H1 (cell line): ENCODE measurements around the gene PARP14. TPM values are rescaled to one million over a fixed set of nuclear protein-coding genes. Genes with fewer than 3 reads are reported as not detected.

Experiments used
- CTCF ChIA-PET: fragments of 300-600 bp; sonication (Branson Sonifier 250); formaldehyde crosslinking; loops from one replicate; lab custom pipeline; 2021; ENCODE audit not compliant: partially characterized antibody; lab: Charles Lee
- POLR2A ChIA-PET: fragments of 300-600 bp; sonication (Branson Sonifier 250); formaldehyde crosslinking; loops from one replicate; lab custom pipeline; 2021; ENCODE audit warnings: inconsistent platforms; ENCODE audit not compliant: partially characterized antibody; lab: Charles Lee
- DNase-seq, 2 experiments: peaks; one replicate each; pipeline versions ENCODE4 v3.0.0 to v3.0.0-alpha.2; 2010 to 2022; ENCODE audit warnings: low spot score in 2 of 2, low read depth in 1 of 2, mixed read lengths in 1 of 2
- FAIRE-seq: peaks from 2 replicates; lab custom pipeline; 2011; peaks lifted over from hg19 to GRCh38; lab: Jason Lieb, UNC
- H2AFZ ChIP-seq: 2 replicates; pipeline ENCODE4 v1.8.1; 2012; ENCODE audit warnings: low read length, inconsistent platforms
- H2AK5ac ChIP-seq: 2 replicates; pipeline ENCODE4 v1.6.1; 2013; ENCODE audit warnings: low read depth, low read length
- H2BK120ac ChIP-seq: replicated peaks from 2 replicates; pipeline ENCODE3; 2013; ENCODE audit warnings: low read depth, low read length, inconsistent platforms
- H2BK12ac ChIP-seq: 2 replicates; pipeline ENCODE4 v1.6.1; 2013; ENCODE audit warnings: low read depth, low read length
- H2BK15ac ChIP-seq: 2 replicates; pipeline ENCODE4 v1.6.1; 2013; ENCODE audit warnings: low read length
- H2BK20ac ChIP-seq: 2 replicates; pipeline ENCODE4 v1.6.1; 2013; ENCODE audit warnings: low read length
- H2BK5ac ChIP-seq: 2 replicates; pipeline ENCODE4 v1.6.1; 2013; ENCODE audit warnings: low read depth, low read length
- H3K14ac ChIP-seq: 2 replicates; pipeline ENCODE4 v1.6.1; 2013; ENCODE audit warnings: inconsistent platforms; ENCODE audit not compliant: insufficient read length
- H3K18ac ChIP-seq: 2 replicates; pipeline ENCODE4 v1.6.1; 2013; ENCODE audit warnings: low read length; ENCODE audit errors: extremely low read depth
- H3K23ac ChIP-seq: 2 replicates; pipeline ENCODE4 v1.6.1; 2013; ENCODE audit warnings: inconsistent platforms; ENCODE audit not compliant: insufficient read length
- H3K23me2 ChIP-seq: 2 replicates; pipeline ENCODE4 v1.6.1; 2013; ENCODE audit warnings: low read depth, low read length
- H3K27ac ChIP-seq: 2 replicates; pipeline ENCODE4 v1.6.1; 2011; ENCODE audit warnings: low read depth, low read length, inconsistent platforms
- H3K27me3 ChIP-seq, 4 experiments: replicated peaks in 1 of 4; 1 replicate in 1 of 4; 2 replicates in 3 of 4; pipeline versions ENCODE4 v1.6.1 to v1.8.1; 2011 to 2013; ENCODE audit warnings: low read length in 3 of 4, mild to moderate bottlenecking in 3 of 4, inconsistent platforms in 2 of 4, mixed read lengths in 2 of 4, moderate library complexity in 1 of 4; ENCODE audit not compliant: control insufficient read depth in 3 of 4, insufficient read depth in 3 of 4; ENCODE audit errors: extremely low read depth in 1 of 4
- H3K36me3 ChIP-seq, 4 experiments: 2 replicates each; pipeline versions ENCODE4 v1.6.1 to v1.8.1; 2011 to 2013; ENCODE audit warnings: mild to moderate bottlenecking in 4 of 4, low read length in 3 of 4, moderate library complexity in 2 of 4, control low read depth in 1 of 4, inconsistent platforms in 1 of 4; ENCODE audit not compliant: insufficient read depth in 4 of 4, control insufficient read depth in 2 of 4
- H3K4ac ChIP-seq: replicated peaks from 2 replicates; pipeline ENCODE3; 2013; ENCODE audit warnings: low read length, low read depth, mixed read lengths, inconsistent platforms; ENCODE audit not compliant: insufficient read length
- H3K4me1 ChIP-seq, 4 experiments: replicated peaks in 1 of 4; 1 replicate in 1 of 4; 2 replicates in 3 of 4; pipeline versions ENCODE4 v1.6.1 to v1.8.1; 2011 to 2013; ENCODE audit warnings: low read length in 3 of 4, inconsistent platforms in 2 of 4, mixed read lengths in 1 of 4; ENCODE audit not compliant: insufficient read depth in 4 of 4, control insufficient read depth in 3 of 4
- H3K4me2 ChIP-seq, 2 experiments: 2 replicates each; pipeline versions ENCODE4 v1.6.1 to v1.8.1; 2011 to 2013; ENCODE audit warnings: low read depth in 2 of 2, low read length in 2 of 2, control low read depth in 1 of 2, inconsistent platforms in 1 of 2, mild to moderate bottlenecking in 1 of 2; ENCODE audit not compliant: insufficient read depth in 1 of 2
- H3K4me3 ChIP-seq, 4 experiments: fragments of 200-600, 300-600 bp in 1 of 4; sonication (generic), shearing (Covaris generic), sonication (Bioruptor Twin) in 1 of 4; 2 replicates each; pipeline versions ENCODE4 v1.5.1 to v1.8.1; 2011 to 2016; ENCODE audit warnings: low read length in 4 of 4, low read depth in 3 of 4, control low read depth in 2 of 4, inconsistent platforms in 2 of 4, mild to moderate bottlenecking in 2 of 4, mixed read lengths in 1 of 4, moderate library complexity in 1 of 4; ENCODE audit not compliant: insufficient read depth in 2 of 4; ENCODE audit errors: extremely low read depth in 1 of 4
- H3K56ac ChIP-seq: replicated peaks from 2 replicates; pipeline ENCODE3; 2013; ENCODE audit warnings: low read depth, mild to moderate bottlenecking, mixed read lengths, low read length, inconsistent platforms; ENCODE audit not compliant: insufficient read length
- H3K79me1 ChIP-seq: 2 replicates; pipeline ENCODE4 v1.6.1; 2013; ENCODE audit warnings: low read depth, low read length, control low read depth
- H3K79me2 ChIP-seq, 2 experiments: 2 replicates each; pipeline versions ENCODE4 v1.6.1 to v1.8.1; 2012 to 2013; ENCODE audit warnings: low read length in 2 of 2, mild to moderate bottlenecking in 2 of 2, inconsistent platforms in 1 of 2; ENCODE audit not compliant: insufficient read depth in 2 of 2, control insufficient read depth in 1 of 2
- H3K9ac ChIP-seq, 4 experiments: replicated peaks in 1 of 4; 1 replicate in 1 of 4; 2 replicates in 3 of 4; pipeline versions ENCODE4 v1.6.1 to v1.8.1; 2011 to 2013; ENCODE audit warnings: low read depth in 3 of 4, low read length in 3 of 4, control low read depth in 2 of 4, mild to moderate bottlenecking in 2 of 4, moderate library complexity in 2 of 4, inconsistent platforms in 1 of 4; ENCODE audit errors: extremely low read depth in 1 of 4
- H3K9me3 ChIP-seq, 2 experiments: 2 replicates each; pipeline versions ENCODE4 v1.6.1 to v1.8.1; 2012 to 2013; ENCODE audit warnings: mild to moderate bottlenecking in 2 of 2, moderate library complexity in 2 of 2, control low read depth in 1 of 2, inconsistent platforms in 1 of 2, low read depth in 1 of 2, low read length in 1 of 2, mixed read lengths in 1 of 2; ENCODE audit not compliant: insufficient read depth in 2 of 2
- H4K20me1 ChIP-seq, 2 experiments: replicated peaks in 1 of 2; 2 replicates each; pipeline versions ENCODE3 to v1.8.1; 2011 to 2013; ENCODE audit warnings: inconsistent platforms in 2 of 2, low read length in 2 of 2, mild to moderate bottlenecking in 1 of 2; ENCODE audit not compliant: insufficient read depth in 2 of 2, control insufficient read depth in 1 of 2
- H4K5ac ChIP-seq: 2 replicates; pipeline ENCODE4 v1.6.1; 2013; ENCODE audit warnings: low read length, low read depth, mixed read lengths, inconsistent platforms; ENCODE audit not compliant: insufficient read length
- H4K8ac ChIP-seq: 2 replicates; pipeline ENCODE4 v1.8.0; 2013; ENCODE audit warnings: mild to moderate bottlenecking, moderate library complexity, low read length, inconsistent platforms; ENCODE audit not compliant: insufficient read depth; ENCODE audit errors: extremely low read depth
- H4K91ac ChIP-seq: replicated peaks from 2 replicates; pipeline ENCODE3; 2013; ENCODE audit warnings: low read length, mixed read lengths, inconsistent platforms; ENCODE audit not compliant: insufficient read length
- EZH2 ChIP-seq: fragments of 200-600 bp; sonication (generic); IDR thresholded peaks from 2 replicates; pipeline ENCODE4 v1.7.1; 2012; ENCODE audit warnings: low read depth, mild to moderate bottlenecking, moderate library complexity, low read length, inconsistent platforms; ENCODE audit not compliant: severe bottlenecking
- KDM5A ChIP-seq: fragments of 200-600 bp; IDR thresholded peaks from 2 replicates; pipeline ENCODE4 v1.7.1; 2012; ENCODE audit warnings: mild to moderate bottlenecking, low read length, inconsistent platforms, mixed read lengths
- PHF8 ChIP-seq: fragments of 200-600 bp; sonication (generic); conservative IDR thresholded peaks from 2 replicates; pipeline ENCODE4 v1.7.1; 2012; ENCODE audit warnings: low read depth, mild to moderate bottlenecking, inconsistent platforms, low read length, moderate library complexity
- POU5F1 ChIP-seq: IDR thresholded peaks from 2 replicates; pipeline ENCODE4 v1.6.1; 2011; ENCODE audit warnings: low read depth, mild to moderate bottlenecking, low read length, moderate library complexity
- RNF2 ChIP-seq: fragments of 200-900, 300-1000 bp; sonication (generic); IDR thresholded peaks from 2 replicates; pipeline ENCODE4 v1.7.1; 2016; ENCODE audit warnings: borderline replicate concordance, low read depth, mild to moderate bottlenecking, antibody characterized with exemption, low read length; ENCODE audit not compliant: poor library complexity, severe bottlenecking; ENCODE audit errors: missing control alignments
- SIN3A ChIP-seq, 2 experiments: IDR thresholded peaks in 1 of 2; conservative IDR thresholded peaks in 1 of 2; 2 replicates each; pipeline ENCODE4 v1.6.1; 2011 to 2012; ENCODE audit warnings: low read length in 2 of 2, improper control_type of control experiment in 1 of 2, low read depth in 1 of 2, mild to moderate bottlenecking in 1 of 2
- SP4 ChIP-seq: IDR thresholded peaks from 2 replicates; pipeline ENCODE4 v1.6.1; 2012; ENCODE audit warnings: low read length, inconsistent platforms
- TBP ChIP-seq: IDR thresholded peaks from 2 replicates; pipeline ENCODE4 v1.6.1; 2011; ENCODE audit warnings: low read depth, low read length, improper control_type of control experiment
- TCF12 ChIP-seq: IDR thresholded peaks from 2 replicates; pipeline ENCODE4 v1.6.1; 2011; ENCODE audit warnings: low read depth, mild to moderate bottlenecking, low read length
- WGBS, 2 experiments: shearing (Covaris generic) in 1 of 2; methylation state at CpG; one replicate each; pipeline versions ENCODE4 v1.1.6 to v1.1.7; 2013 to 2015; ENCODE audit warnings: low lambda C conversion rate in 2 of 2, mixed read lengths in 2 of 2, inconsistent platforms in 1 of 2, low coverage in 1 of 2, missing lambda C conversion rate in 1 of 2; ENCODE audit not compliant: insufficient replicate concordance in 2 of 2, insufficient coverage in 1 of 2, insufficient read length in 1 of 2; ENCODE audit errors: extremely low coverage in 1 of 2, missing lambda C conversion rate in 1 of 2; 5-methylcytosine and 5-hydroxymethylcytosine counted together
- polyA plus RNA-seq, 7 experiments: library from polyadenylated mRNA; depleted of rRNA in 3 of 7; stranded (reverse) in 5 of 7; unstranded in 2 of 7; fragments of >200 nt in 5 of 7; fragments of 200-250 nt in 2 of 7; gene quantifications; 1 replicate in 5 of 7; 2 replicates in 1 of 7; 4 replicates in 1 of 7; pipeline versions ENCODE4 v1.2.1 to v1.2.3, GENCODE V29; 2011 to 2013; ENCODE audit warnings: missing spikeins in 2 of 7, mixed read lengths in 2 of 7
- total RNA-seq: library from RNA; stranded (reverse); fragmentation: NEBNext Ultra II Directional; extraction: Animal tissue kit (Norgen Biotek cat#: 25700); gene quantifications from 2 replicates; pipeline ENCODE4 v1.2.1, GENCODE V29; 2021

The PARP14 gene
- total and polyA plus RNA-seq, 2 of the 8 experiments (the other 6 are each of a cell fraction or from before 2014, with no cell fraction given) = 12.6 to 17.6 TPM

GRCh38 chr3:122687298-122687697 lies 6.7 kb downstream of the PARP14 start:
- no peaks in the 10 kb centered on the region for H3K79me1 ChIP-seq
- no peak overlapping the region for H3K23ac ChIP-seq
- no peak overlapping the region for H3K14ac ChIP-seq
- no peak overlapping the region for H2AK5ac ChIP-seq
- no peaks in the 10 kb centered on the region for H3K27me3 ChIP-seq
- H4K91ac ChIP-seq = no peak overlapping the region
- H3K4me1 ChIP-seq = no peaks in the 10 kb centered on the region
- 86% methylated on average over 2 of the region's 2 CpGs; no CpG with 5 or more reads in 1 of the 2 experiments for WGBS, 2 experiments
- no peak overlapping the region for H3K56ac ChIP-seq
- H3K27ac ChIP-seq = no peak overlapping the region
- FAIRE-seq (no peak), DNase-seq (no peak)
- H3K18ac ChIP-seq = no peak overlapping the region
- H4K5ac ChIP-seq = no peak overlapping the region
- peaks cover 2 to 20% (median 11%) of the 10 kb centered on the region in 4 experiments; a peak in 6 of 8 replicates for H3K36me3 ChIP-seq
- H2BK120ac ChIP-seq = no peak overlapping the region
- H2BK20ac ChIP-seq = no peak overlapping the region
- no peak overlapping the region for H3K4me2 ChIP-seq
- H3K4ac ChIP-seq = no peak overlapping the region
- H3K79me2 ChIP-seq = no peaks in the 10 kb centered on the region
- no peaks in the 10 kb centered on the region for H3K9me3 ChIP-seq
- H2BK15ac ChIP-seq = no peak overlapping the region
- H4K8ac ChIP-seq = no peak overlapping the region
- ChIA-PET POLR2A (no interaction called here), CTCF (interaction anchor here (0.9 to 2.2 kb wide), 5 partner anchors 8 to 68 kb away, joined by 3 to 10 read pairs (median 5); no protein-coding TSS in a partner anchor)
- no peak overlapping the region for H2AFZ ChIP-seq
- H4K20me1 ChIP-seq = no peaks in the 10 kb centered on the region
- H3K9ac ChIP-seq = no peak overlapping the region; a peak in 1 of 7 replicates
- no peaks in the 10 kb centered on the region for H3K23me2 ChIP-seq
- H2BK12ac ChIP-seq = no peak overlapping the region
- H2BK5ac ChIP-seq = no peak overlapping the region
- H3K4me3 ChIP-seq = no peak overlapping the region
- TF ChIP-seq SIN3A (conservative IDR thresholded peaks at IDR 0.05 in 1 of 2, IDR thresholded peaks at IDR 0.05 in 1 of 2; ENCODE audit: low read depth in 1 of 2, low read length in 2 of 2) = no peak
- TF ChIP-seq SP4 = no peak
- no peak for TF ChIP-seq TBP
- TF ChIP-seq EZH2 = no peak
- no peak for TF ChIP-seq KDM5A
- no peak for TF ChIP-seq RNF2
- TF ChIP-seq TCF12 = no peak
- TF ChIP-seq POU5F1 = no peak
- no peak for TF ChIP-seq PHF8
